Activated CD8-positive, alpha-beta memory T cell treated with anti-CD3 and anti-CD28 coated beads for 48 hours (primary cell): ENCODE measurements around the gene TNS3.

ENCODE experiments used
- DNase-seq, 3 experiments: peaks; one replicate each; pipeline ENCODE4 v3.0.0-alpha.2; 2020; ENCODE audit warnings: low read depth in 2 of 3, low spot score in 2 of 3

Gene TNS3

GRCh38 chr7:47411901-47412300 is 170.0 kb downstream of the TNS3 start:
- no peak for DNase-seq

GRCh38 chr7:47411281-47411869 is 170.5 kb downstream of the TNS3 start:
- no peak for DNase-seq

- no peak for DNase-seq
Observed at GRCh38 chr7:47408675-47409074, 173.2 kb downstream of the TNS3 start.

GRCh38 chr7:47407821-47408674 is 173.9 kb downstream of the TNS3 start:
- DNase-seq: no peak

GRCh38 chr7:47407136-47407535 is 174.8 kb downstream of the TNS3 start:
- no peak for DNase-seq

GRCh38 chr7:47406801-47407129 is 175.1 kb downstream of the TNS3 start:
- no peak for DNase-seq

- no peak for DNase-seq
Observed at GRCh38 chr7:47405921-47406800, 175.8 kb downstream of the TNS3 start.

GRCh38 chr7:47405286-47405904 is 176.5 kb downstream of the TNS3 start:
- no peak for DNase-seq

GRCh38 chr7:47404010-47404409 is 177.9 kb downstream of the TNS3 start:
- DNase-seq: no peak

GRCh38 chr7:47402941-47403866 is 178.7 kb downstream of the TNS3 start:
- no peak for DNase-seq

GRCh38 chr7:47401611-47402570 is 180.0 kb downstream of the TNS3 start:
- DNase-seq: no peak

- no peak for DNase-seq
Observed at GRCh38 chr7:47400741-47401206, 181.1 kb downstream of the TNS3 start.

- DNase-seq: no peak
Observed at GRCh38 chr7:47400001-47400400, 181.9 kb downstream of the TNS3 start.

- DNase-seq: no peak
Observed at GRCh38 chr7:47394751-47395252, 187.1 kb downstream of the TNS3 start.

GRCh38 chr7:47394216-47394615 is 187.7 kb downstream of the TNS3 start:
- no peak for DNase-seq

- no peak for DNase-seq
Observed at GRCh38 chr7:47393406-47393805, 188.5 kb downstream of the TNS3 start.

GRCh38 chr7:47392241-47392759 is 189.6 kb downstream of the TNS3 start:
- no peak for DNase-seq

GRCh38 chr7:47391726-47392125 is 190.2 kb downstream of the TNS3 start:
- no peak for DNase-seq

GRCh38 chr7:47390914-47391313 is 191.0 kb downstream of the TNS3 start:
- no peak for DNase-seq
